ENCODE measurements around the gene PRICKLE1. TPM values are rescaled to one million over a fixed set of nuclear protein-coding genes. Genes with fewer than 3 reads are reported as not detected.

PRICKLE1 gene
- total RNA-seq, 2 donors from 2014 or later: 7.6 to 19.7 TPM

DNA sequence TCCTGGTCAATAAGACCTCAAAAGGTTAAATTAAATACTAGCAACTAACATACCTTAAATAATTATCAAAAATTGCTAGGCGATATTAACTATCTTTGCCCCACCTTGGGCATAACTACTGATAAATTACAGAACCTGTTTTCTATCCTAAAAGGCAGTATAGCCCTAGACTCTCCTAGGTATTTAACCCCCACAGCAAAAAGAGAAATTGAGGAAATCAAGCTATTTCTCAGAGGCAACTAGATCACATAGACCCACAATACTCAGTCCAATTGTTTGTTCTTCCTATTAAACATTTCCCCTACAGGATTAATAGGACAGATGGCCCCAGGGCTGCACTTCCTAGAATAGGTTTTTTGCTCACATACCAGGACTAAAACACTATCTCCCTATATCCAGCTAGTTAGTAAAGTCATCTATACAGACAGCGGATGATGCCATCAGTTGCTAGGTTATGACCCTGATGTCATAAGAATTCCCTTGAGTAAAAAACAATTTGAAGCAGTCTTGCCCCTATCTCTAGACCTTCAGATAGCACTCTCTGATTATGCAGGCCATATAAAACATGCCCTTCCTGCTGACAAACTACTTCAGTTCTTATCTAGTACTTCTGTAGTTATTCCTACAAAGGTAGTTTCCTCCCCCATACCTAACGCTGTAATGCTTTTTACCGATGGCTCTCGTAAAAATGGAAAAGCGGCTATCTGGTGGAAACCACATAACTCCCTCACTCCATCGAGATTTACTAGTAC, 145.2 kb downstream of the PRICKLE1 start:
- no peak for DNase-seq (ENCODE audit: low spot score)
- Histone ChIP-seq H3K27me3 (no peaks in the 10 kb centered on the region), H3K4me3 (no peak overlapping the region), H3K27ac (no peak overlapping the region), H3K36me3 (peaks cover 20% of the 10 kb centered on the region), H3K4me1 (peaks cover 0 to 12% of the 10 kb centered on the region in 2 donors), H3K9me3 (no peaks in the 10 kb centered on the region)
- no peak for TF ChIP-seq CTCF (IDR thresholded peaks at IDR 0.05)

DNA sequence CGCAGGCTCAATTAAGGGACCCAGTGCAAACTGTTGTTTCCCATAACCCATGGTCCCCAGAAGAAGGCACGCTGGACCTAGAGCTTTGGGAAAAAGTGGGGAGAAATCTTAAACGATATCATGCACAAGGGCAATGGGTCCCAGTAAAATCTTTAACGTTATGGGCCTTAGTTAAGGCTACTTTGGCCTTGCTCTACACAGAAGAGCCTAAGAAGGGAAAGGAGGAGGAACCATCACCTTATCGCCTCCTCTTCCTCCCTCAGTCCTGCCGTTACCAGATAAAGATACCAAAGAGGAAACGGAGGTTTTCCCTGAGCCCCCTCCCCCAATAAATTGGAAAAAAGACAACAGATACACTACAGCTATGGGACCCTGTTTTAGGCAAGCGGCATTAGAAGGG, 146.7 kb downstream of the PRICKLE1 start:
- Histone ChIP-seq H3K27me3 (no peaks in the 10 kb centered on the region), H3K36me3 (peaks cover 20% of the 10 kb centered on the region), H3K9me3 (no peaks in the 10 kb centered on the region), H3K27ac (no peak overlapping the region), H3K4me3 (no peak overlapping the region), H3K4me1 (peaks cover 0 to 12% of the 10 kb centered on the region in 2 donors)
- DNase-seq (ENCODE audit: low spot score): no peak
- TF ChIP-seq CTCF (IDR thresholded peaks at IDR 0.05): no peak

- Histone ChIP-seq H3K27ac (no peak overlapping the region), H3K36me3 (peaks cover 20% of the 10 kb centered on the region), H3K4me1 (peaks cover 0 to 8% of the 10 kb centered on the region in 2 donors), H3K27me3 (no peaks in the 10 kb centered on the region), H3K4me3 (no peak overlapping the region), H3K9me3 (no peaks in the 10 kb centered on the region)
- no peak for TF ChIP-seq CTCF (IDR thresholded peaks at IDR 0.05)
- DNase-seq (ENCODE audit: low spot score): no peak
Measured at GRCh38 chr12:42442311-42442759, 147.2 kb downstream of the PRICKLE1 start.

DNA sequence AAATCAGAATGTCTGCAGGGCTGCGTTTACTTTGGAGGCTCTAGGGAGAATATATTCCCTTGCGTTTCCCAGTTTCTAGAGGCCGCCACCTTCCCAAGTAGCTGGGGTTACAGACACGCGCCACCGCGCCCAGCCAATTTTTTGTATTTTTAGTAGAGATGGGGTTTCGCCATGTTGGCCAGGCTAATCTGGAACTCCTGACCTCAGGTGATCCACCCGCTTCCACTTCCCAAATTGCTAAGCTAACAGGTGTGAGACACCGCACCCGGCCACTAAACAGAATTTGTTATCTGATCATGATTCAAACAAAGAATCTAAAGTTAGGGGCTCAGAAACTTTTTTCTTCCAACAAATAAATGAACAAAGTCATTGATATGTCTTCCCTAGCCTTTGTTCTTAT, 148.9 kb downstream of the PRICKLE1 start:
- Histone ChIP-seq H3K4me1 (no peaks in the 10 kb centered on the region), H3K27me3 (no peaks in the 10 kb centered on the region), H3K9me3 (no peaks in the 10 kb centered on the region), H3K36me3 (peaks cover 20% of the 10 kb centered on the region), H3K27ac (no peak overlapping the region), H3K4me3 (no peak overlapping the region)
- no peak for DNase-seq (ENCODE audit: low spot score)
- no peak for TF ChIP-seq CTCF (IDR thresholded peaks at IDR 0.05)

GRCh38 chr12:42432517-42433140, 156.9 kb downstream of the PRICKLE1 start:
- H3K9me3 ChIP-seq: no peaks in the 10 kb centered on the region
- DNase-seq (ENCODE audit: low spot score): no peak
- no peaks in the 10 kb centered on the region for H3K4me1 ChIP-seq
- H3K27me3 ChIP-seq: no peaks in the 10 kb centered on the region
- no peak overlapping the region for H3K27ac ChIP-seq
- H3K4me3 ChIP-seq: no peak overlapping the region
- no peak for TF ChIP-seq CTCF (IDR thresholded peaks at IDR 0.05)
- peaks cover 7% of the 10 kb centered on the region for H3K36me3 ChIP-seq

Measured in right atrium auricular region (tissue), 2 donors.